Retinal pigment epithelial cell (primary cell): ENCODE results near the gene MME.

ENCODE experiments used
- DNase-seq: peaks from one replicate; pipeline ENCODE4 v3.0.0-alpha.2; 2010; ENCODE audit warnings: low read depth
- H3K4me3 ChIP-seq: 2 replicates; pipeline ENCODE4 v1.5.1; 2011; ENCODE audit warnings: mild to moderate bottlenecking, low read length, control low read depth, moderate library complexity
- CTCF ChIP-seq: conservative IDR thresholded peaks from 2 replicates; pipeline ENCODE4 v1.5.1; 2011; ENCODE audit warnings: low read depth, low read length, control low read depth, inconsistent platforms

MME gene

GRCh38 chr3:155158346-155159037, 78.4 kb downstream of the MME start:
- DNase-seq, result no peak
- TF ChIP-seq CTCF, result no peak

GRCh38 chr3:155159301-155159700, 79.2 kb downstream of the MME start:
- no peak for TF ChIP-seq CTCF
- no peak overlapping the region for H3K4me3 ChIP-seq
- DNase-seq, result no peak

More at GRCh38 chr3:155158346-155159037, 78.4 kb downstream of the MME start:
- H3K4me3 ChIP-seq, result no peak overlapping the region

- no peak overlapping the region for H3K4me3 ChIP-seq
- TF ChIP-seq CTCF, result no peak
- no peak for DNase-seq
Observed at GRCh38 chr3:155161640-155162292, 81.6 kb downstream of the MME start.

GRCh38 chr3:155164306-155164705, 84.2 kb downstream of the MME start:
- DNase-seq, result no peak
- TF ChIP-seq CTCF, result no peak
- no peak overlapping the region for H3K4me3 ChIP-seq

- no peak for DNase-seq
- H3K4me3 ChIP-seq, result no peak overlapping the region
- TF ChIP-seq CTCF, result no peak
Observed at GRCh38 chr3:155166441-155166840, 86.3 kb downstream of the MME start.

GRCh38 chr3:155169197-155169596, 89.1 kb downstream of the MME start:
- no peak overlapping the region for H3K4me3 ChIP-seq
- no peak for DNase-seq
- TF ChIP-seq CTCF, result no peak

- DNase-seq, result no peak
- H3K4me3 ChIP-seq, result no peak overlapping the region
- no peak for TF ChIP-seq CTCF
Observed at GRCh38 chr3:155173771-155174170, 93.7 kb downstream of the MME start.
